ENCODE results near the gene MYO18B. TPM values are rescaled to one million over a fixed set of nuclear protein-coding genes. Genes with fewer than 3 reads are reported as not detected.

The MYO18B gene
- total RNA-seq, 1 donor from 2014 or later, result not detected

GRCh38 chr22:25903294-25903693 is 161.3 kb downstream of the MYO18B start:
- H3K27me3 Mint-ChIP-seq (ENCODE audit: low read depth), result peaks cover 24% of the 10 kb centered on the region
- no peak overlapping the region for H3K4me3 Mint-ChIP-seq
- no peak overlapping the region for H3K27ac Mint-ChIP-seq (ENCODE audit: unreplicated experiment)
- peaks cover 4% of the 10 kb centered on the region for H3K9me3 Mint-ChIP-seq
- TF ChIP-seq, protein P1, sequence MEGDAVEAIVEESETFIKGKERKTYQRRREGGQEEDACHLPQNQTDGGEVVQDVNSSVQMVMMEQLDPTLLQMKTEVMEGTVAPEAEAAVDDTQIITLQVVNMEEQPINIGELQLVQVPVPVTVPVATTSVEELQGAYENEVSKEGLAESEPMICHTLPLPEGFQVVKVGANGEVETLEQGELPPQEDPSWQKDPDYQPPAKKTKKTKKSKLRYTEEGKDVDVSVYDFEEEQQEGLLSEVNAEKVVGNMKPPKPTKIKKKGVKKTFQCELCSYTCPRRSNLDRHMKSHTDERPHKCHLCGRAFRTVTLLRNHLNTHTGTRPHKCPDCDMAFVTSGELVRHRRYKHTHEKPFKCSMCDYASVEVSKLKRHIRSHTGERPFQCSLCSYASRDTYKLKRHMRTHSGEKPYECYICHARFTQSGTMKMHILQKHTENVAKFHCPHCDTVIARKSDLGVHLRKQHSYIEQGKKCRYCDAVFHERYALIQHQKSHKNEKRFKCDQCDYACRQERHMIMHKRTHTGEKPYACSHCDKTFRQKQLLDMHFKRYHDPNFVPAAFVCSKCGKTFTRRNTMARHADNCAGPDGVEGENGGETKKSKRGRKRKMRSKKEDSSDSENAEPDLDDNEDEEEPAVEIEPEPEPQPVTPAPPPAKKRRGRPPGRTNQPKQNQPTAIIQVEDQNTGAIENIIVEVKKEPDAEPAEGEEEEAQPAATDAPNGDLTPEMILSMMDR (conservative IDR thresholded peaks at IDR 0.05), result peak; percentile 46
- DNase-seq (ENCODE audit: low read depth, low spot score), result peak; percentile 15
- H3K4me1 Mint-ChIP-seq, result no peaks in the 10 kb centered on the region
- peaks cover 2% of the 10 kb centered on the region for H3K36me3 Mint-ChIP-seq (ENCODE audit: low read depth)

DNA sequence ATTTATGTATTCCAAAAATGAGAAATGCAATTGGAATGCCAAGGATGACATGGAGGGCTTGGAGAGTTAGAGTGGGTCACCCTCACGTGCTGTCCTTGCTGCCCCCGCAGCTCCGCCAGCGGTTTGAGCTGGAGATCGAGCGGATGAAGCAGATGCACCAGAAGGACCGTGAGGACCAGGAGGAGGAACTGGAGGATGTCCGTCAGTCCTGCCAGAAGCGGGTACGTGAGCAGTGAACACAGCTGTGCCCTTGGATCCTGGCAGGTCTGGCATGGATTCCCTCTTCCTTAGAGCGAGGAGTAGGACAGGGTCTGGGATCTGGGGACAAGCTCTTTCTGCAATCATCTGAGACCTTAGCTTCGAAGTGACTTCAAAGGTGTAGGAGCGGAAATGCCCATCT is 166.2 kb downstream of the MYO18B start:
- Mint-ChIP-seq H3K36me3 (ENCODE audit: low read depth) (peaks cover 2% of the 10 kb centered on the region), H3K9me3 (peaks cover 4% of the 10 kb centered on the region), H3K27me3 (ENCODE audit: low read depth) (peaks cover 56% of the 10 kb centered on the region), H3K4me1 (peaks cover 10% of the 10 kb centered on the region), H3K4me3 (no peak overlapping the region), H3K27ac (ENCODE audit: unreplicated experiment) (no peak overlapping the region)
- TF ChIP-seq, protein P1 (conservative IDR thresholded peaks at IDR 0.05), result no peak
- no peak for DNase-seq (ENCODE audit: low read depth, low spot score)

DNA sequence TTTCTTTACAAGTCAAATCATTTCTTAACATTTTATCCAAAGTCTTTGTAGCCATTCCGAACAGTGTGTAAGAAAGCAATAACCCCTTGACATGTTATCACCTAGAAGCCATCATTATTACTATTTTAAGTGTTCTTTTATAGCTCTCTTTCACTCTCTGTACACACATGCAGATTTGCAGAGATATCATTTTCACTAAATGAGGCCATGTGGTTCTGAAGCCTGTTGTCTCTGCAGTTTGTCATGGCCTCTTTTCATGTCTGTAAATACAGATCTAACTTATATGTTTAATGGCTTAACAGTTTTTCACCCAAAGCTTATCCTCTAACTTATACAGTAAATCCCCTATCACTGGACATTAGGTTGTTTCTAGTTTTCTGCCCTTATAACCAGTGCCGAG is 166.8 kb downstream of the MYO18B start:
- Mint-ChIP-seq H3K9me3 (peaks cover 4% of the 10 kb centered on the region), H3K4me1 (peaks cover 10% of the 10 kb centered on the region), H3K27me3 (ENCODE audit: low read depth) (peaks cover 58% of the 10 kb centered on the region), H3K36me3 (ENCODE audit: low read depth) (peaks cover 2% of the 10 kb centered on the region), H3K27ac (ENCODE audit: unreplicated experiment) (no peak overlapping the region), H3K4me3 (no peak overlapping the region)
- TF ChIP-seq, protein P1 (conservative IDR thresholded peaks at IDR 0.05), result no peak
- no peak for DNase-seq (ENCODE audit: low read depth, low spot score)

- Mint-ChIP-seq H3K4me1 (peaks cover 10% of the 10 kb centered on the region), H3K27ac (ENCODE audit: unreplicated experiment) (no peak overlapping the region), H3K4me3 (no peak overlapping the region), H3K36me3 (ENCODE audit: low read depth) (peaks cover 2% of the 10 kb centered on the region), H3K9me3 (peaks cover 4% of the 10 kb centered on the region), H3K27me3 (ENCODE audit: low read depth) (peaks cover 53% of the 10 kb centered on the region)
- TF ChIP-seq, protein P1 (conservative IDR thresholded peaks at IDR 0.05), result no peak
- DNase-seq (ENCODE audit: low read depth, low spot score), result no peak
Measured at GRCh38 chr22:25909614-25910387, 167.8 kb downstream of the MYO18B start.

DNA sequence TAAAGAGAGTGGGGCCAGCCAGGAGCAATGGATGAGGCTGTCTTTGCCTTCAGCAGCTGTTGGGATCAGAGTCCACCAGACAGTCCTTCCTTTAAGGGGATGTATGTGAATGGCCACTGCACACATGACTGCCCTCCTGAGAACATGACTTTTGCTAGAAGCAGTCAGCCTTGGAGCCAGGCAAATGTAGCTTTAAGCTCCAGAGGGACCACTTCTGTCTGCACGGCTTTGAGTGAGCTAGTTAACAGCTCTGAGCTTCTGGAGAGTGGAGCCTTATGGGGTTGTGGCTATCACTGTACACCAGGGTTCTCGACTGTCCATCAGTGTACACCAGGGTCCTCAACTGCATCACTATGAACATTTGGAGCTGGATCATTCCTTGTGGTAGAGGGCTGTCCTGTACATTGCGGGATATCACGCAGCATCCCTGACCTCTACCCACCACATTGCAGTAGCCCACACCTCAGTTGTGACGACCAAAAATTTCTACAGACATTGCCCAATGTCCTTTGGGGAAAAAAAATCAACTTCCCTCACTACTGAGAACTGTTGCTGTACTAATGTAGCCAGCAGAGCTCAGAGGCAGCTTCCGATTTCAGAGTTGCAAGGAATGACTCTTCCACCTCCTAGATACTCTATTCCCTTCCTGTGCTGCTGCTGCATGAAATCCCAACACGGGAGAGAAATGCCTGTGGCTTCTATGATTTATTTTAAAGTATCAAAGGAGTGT is 169.4 kb downstream of the MYO18B start:
- Mint-ChIP-seq H3K27me3 (ENCODE audit: low read depth) (peaks cover 49% of the 10 kb centered on the region), H3K4me3 (no peak overlapping the region), H3K36me3 (ENCODE audit: low read depth) (peaks cover 2% of the 10 kb centered on the region), H3K9me3 (peaks cover 4% of the 10 kb centered on the region), H3K27ac (ENCODE audit: unreplicated experiment) (no peak overlapping the region), H3K4me1 (peaks cover 10% of the 10 kb centered on the region)
- DNase-seq (ENCODE audit: low read depth, low spot score), result no peak
- TF ChIP-seq, protein P1 (conservative IDR thresholded peaks at IDR 0.05), result no peak
